Measurements from ENCODE around the gene FGD6.

The FGD6 gene

GRCh38 chr12:95059984-95060383, 157.3 kb downstream of the FGD6 start:
- no peak overlapping the region for H3K9ac ChIP-seq (ENCODE audit: low read length)
- H3K4me1 ChIP-seq (ENCODE audit: control insufficient read depth, insufficient read depth, low read length): no peaks in the 10 kb centered on the region
- H3K36me3 ChIP-seq (ENCODE audit: control insufficient read depth, insufficient read depth, low read length): peaks cover 93% of the 10 kb centered on the region
- H3K4me3 ChIP-seq (ENCODE audit: low read depth, low read length): no peak overlapping the region
- no peaks in the 10 kb centered on the region for H3K9me3 ChIP-seq (ENCODE audit: control insufficient read depth, insufficient read depth, low read depth, low read length)
- no peak overlapping the region for H3K27ac ChIP-seq (ENCODE audit: low read depth, low read length)
- no peaks in the 10 kb centered on the region for H3K27me3 ChIP-seq (ENCODE audit: control insufficient read depth, insufficient read depth, low read length)

GRCh38 chr12:95057424-95057823, 159.8 kb downstream of the FGD6 start:
- no peaks in the 10 kb centered on the region for H3K9me3 ChIP-seq (ENCODE audit: control insufficient read depth, insufficient read depth, low read depth, low read length)
- peaks cover 88% of the 10 kb centered on the region for H3K36me3 ChIP-seq (ENCODE audit: control insufficient read depth, insufficient read depth, low read length)
- no peak overlapping the region for H3K9ac ChIP-seq (ENCODE audit: low read length)
- no peaks in the 10 kb centered on the region for H3K27me3 ChIP-seq (ENCODE audit: control insufficient read depth, insufficient read depth, low read length)
- no peak overlapping the region for H3K4me3 ChIP-seq (ENCODE audit: low read depth, low read length)
- H3K4me1 ChIP-seq (ENCODE audit: control insufficient read depth, insufficient read depth, low read length): no peaks in the 10 kb centered on the region
- H3K27ac ChIP-seq (ENCODE audit: low read depth, low read length): no peak overlapping the region

GRCh38 chr12:95055057-95055456, 162.2 kb downstream of the FGD6 start:
- H3K27me3 ChIP-seq (ENCODE audit: control insufficient read depth, insufficient read depth, low read length): no peaks in the 10 kb centered on the region
- H3K4me1 ChIP-seq (ENCODE audit: control insufficient read depth, insufficient read depth, low read length): no peaks in the 10 kb centered on the region
- no peak overlapping the region for H3K27ac ChIP-seq (ENCODE audit: low read depth, low read length)
- H3K9me3 ChIP-seq (ENCODE audit: control insufficient read depth, insufficient read depth, low read depth, low read length): no peaks in the 10 kb centered on the region
- H3K4me3 ChIP-seq (ENCODE audit: low read depth, low read length): no peak overlapping the region
- H3K36me3 ChIP-seq (ENCODE audit: control insufficient read depth, insufficient read depth, low read length): peaks cover 88% of the 10 kb centered on the region
- H3K9ac ChIP-seq (ENCODE audit: low read length): no peak overlapping the region

GRCh38 chr12:95054206-95054605, 163.1 kb downstream of the FGD6 start:
- Histone ChIP-seq H3K36me3 (ENCODE audit: control insufficient read depth, insufficient read depth, low read length) (peaks cover 85% of the 10 kb centered on the region), H3K9ac (ENCODE audit: low read length) (no peak overlapping the region), H3K4me1 (ENCODE audit: control insufficient read depth, insufficient read depth, low read length) (no peaks in the 10 kb centered on the region), H3K27ac (ENCODE audit: low read depth, low read length) (no peak overlapping the region), H3K27me3 (ENCODE audit: control insufficient read depth, insufficient read depth, low read length) (no peaks in the 10 kb centered on the region), H3K4me3 (ENCODE audit: low read depth, low read length) (no peak overlapping the region), H3K9me3 (ENCODE audit: control insufficient read depth, insufficient read depth, low read depth, low read length) (no peaks in the 10 kb centered on the region)

- Histone ChIP-seq H3K4me3 (ENCODE audit: low read depth, low read length) (no peak overlapping the region), H3K9me3 (ENCODE audit: control insufficient read depth, insufficient read depth, low read depth, low read length) (no peaks in the 10 kb centered on the region), H3K4me1 (ENCODE audit: control insufficient read depth, insufficient read depth, low read length) (no peaks in the 10 kb centered on the region), H3K36me3 (ENCODE audit: control insufficient read depth, insufficient read depth, low read length) (peaks cover 85% of the 10 kb centered on the region), H3K9ac (ENCODE audit: low read length) (no peak overlapping the region), H3K27me3 (ENCODE audit: control insufficient read depth, insufficient read depth, low read length) (no peaks in the 10 kb centered on the region), H3K27ac (ENCODE audit: low read depth, low read length) (no peak overlapping the region)
These were observed 166.0 kb downstream of the FGD6 start for GRCh38 chr12:95051241-95051640.

GRCh38 chr12:95037906-95038305, 179.4 kb downstream of the FGD6 start:
- H3K9me3 ChIP-seq (ENCODE audit: control insufficient read depth, insufficient read depth, low read depth, low read length): no peaks in the 10 kb centered on the region
- no peak overlapping the region for H3K27ac ChIP-seq (ENCODE audit: low read depth, low read length)
- H3K36me3 ChIP-seq (ENCODE audit: control insufficient read depth, insufficient read depth, low read length): peaks cover 83% of the 10 kb centered on the region
- H3K4me1 ChIP-seq (ENCODE audit: control insufficient read depth, insufficient read depth, low read length): no peaks in the 10 kb centered on the region
- no peak overlapping the region for H3K9ac ChIP-seq (ENCODE audit: low read length)
- no peak overlapping the region for H3K4me3 ChIP-seq (ENCODE audit: low read depth, low read length)
- H3K27me3 ChIP-seq (ENCODE audit: control insufficient read depth, insufficient read depth, low read length): no peaks in the 10 kb centered on the region

GRCh38 chr12:95034750-95035149, 182.5 kb downstream of the FGD6 start:
- H3K9ac ChIP-seq (ENCODE audit: low read length): no peak overlapping the region
- H3K9me3 ChIP-seq (ENCODE audit: control insufficient read depth, insufficient read depth, low read depth, low read length): no peaks in the 10 kb centered on the region
- no peak overlapping the region for H3K27ac ChIP-seq (ENCODE audit: low read depth, low read length)
- no peak overlapping the region for H3K4me3 ChIP-seq (ENCODE audit: low read depth, low read length)
- H3K4me1 ChIP-seq (ENCODE audit: control insufficient read depth, insufficient read depth, low read length): no peaks in the 10 kb centered on the region
- no peaks in the 10 kb centered on the region for H3K27me3 ChIP-seq (ENCODE audit: control insufficient read depth, insufficient read depth, low read length)
- peaks cover 79% of the 10 kb centered on the region for H3K36me3 ChIP-seq (ENCODE audit: control insufficient read depth, insufficient read depth, low read length)

Data from HUES6 (cell line).